Measurements from ENCODE around the gene ST3GAL2.
"Not testable (repeated sequence)": the region's sequence is repeated elsewhere in the genome, so short reads cannot be mapped to it uniquely, and the experiment has no call there.

The ST3GAL2 gene

DNA sequence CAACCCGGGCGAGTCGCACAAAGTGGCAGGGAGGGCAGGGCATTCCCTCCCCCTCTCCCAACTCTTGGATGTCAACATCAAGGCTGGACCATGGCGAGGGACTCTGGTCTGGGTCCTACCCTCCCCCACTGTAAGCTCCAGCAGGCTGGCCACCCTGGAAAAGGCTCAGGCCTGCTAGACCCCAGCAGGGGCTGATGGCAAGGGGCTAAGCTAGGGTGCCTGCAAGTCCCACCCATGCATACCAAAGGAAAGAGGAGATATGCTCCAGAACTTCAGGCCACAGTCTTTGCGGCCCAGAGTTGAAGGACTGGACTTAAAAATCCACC lies 19.9 kb downstream of the ST3GAL2 start:
- DNase-seq (ENCODE audit: low read depth), result no peak
- no peak overlapping the region for H3K4me3 ChIP-seq (ENCODE audit: low read length)
- TF ChIP-seq, protein P1, sequence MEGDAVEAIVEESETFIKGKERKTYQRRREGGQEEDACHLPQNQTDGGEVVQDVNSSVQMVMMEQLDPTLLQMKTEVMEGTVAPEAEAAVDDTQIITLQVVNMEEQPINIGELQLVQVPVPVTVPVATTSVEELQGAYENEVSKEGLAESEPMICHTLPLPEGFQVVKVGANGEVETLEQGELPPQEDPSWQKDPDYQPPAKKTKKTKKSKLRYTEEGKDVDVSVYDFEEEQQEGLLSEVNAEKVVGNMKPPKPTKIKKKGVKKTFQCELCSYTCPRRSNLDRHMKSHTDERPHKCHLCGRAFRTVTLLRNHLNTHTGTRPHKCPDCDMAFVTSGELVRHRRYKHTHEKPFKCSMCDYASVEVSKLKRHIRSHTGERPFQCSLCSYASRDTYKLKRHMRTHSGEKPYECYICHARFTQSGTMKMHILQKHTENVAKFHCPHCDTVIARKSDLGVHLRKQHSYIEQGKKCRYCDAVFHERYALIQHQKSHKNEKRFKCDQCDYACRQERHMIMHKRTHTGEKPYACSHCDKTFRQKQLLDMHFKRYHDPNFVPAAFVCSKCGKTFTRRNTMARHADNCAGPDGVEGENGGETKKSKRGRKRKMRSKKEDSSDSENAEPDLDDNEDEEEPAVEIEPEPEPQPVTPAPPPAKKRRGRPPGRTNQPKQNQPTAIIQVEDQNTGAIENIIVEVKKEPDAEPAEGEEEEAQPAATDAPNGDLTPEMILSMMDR (conservative IDR thresholded peaks at IDR 0.05; ENCODE audit: low read depth, low read length), result no peak

DNA sequence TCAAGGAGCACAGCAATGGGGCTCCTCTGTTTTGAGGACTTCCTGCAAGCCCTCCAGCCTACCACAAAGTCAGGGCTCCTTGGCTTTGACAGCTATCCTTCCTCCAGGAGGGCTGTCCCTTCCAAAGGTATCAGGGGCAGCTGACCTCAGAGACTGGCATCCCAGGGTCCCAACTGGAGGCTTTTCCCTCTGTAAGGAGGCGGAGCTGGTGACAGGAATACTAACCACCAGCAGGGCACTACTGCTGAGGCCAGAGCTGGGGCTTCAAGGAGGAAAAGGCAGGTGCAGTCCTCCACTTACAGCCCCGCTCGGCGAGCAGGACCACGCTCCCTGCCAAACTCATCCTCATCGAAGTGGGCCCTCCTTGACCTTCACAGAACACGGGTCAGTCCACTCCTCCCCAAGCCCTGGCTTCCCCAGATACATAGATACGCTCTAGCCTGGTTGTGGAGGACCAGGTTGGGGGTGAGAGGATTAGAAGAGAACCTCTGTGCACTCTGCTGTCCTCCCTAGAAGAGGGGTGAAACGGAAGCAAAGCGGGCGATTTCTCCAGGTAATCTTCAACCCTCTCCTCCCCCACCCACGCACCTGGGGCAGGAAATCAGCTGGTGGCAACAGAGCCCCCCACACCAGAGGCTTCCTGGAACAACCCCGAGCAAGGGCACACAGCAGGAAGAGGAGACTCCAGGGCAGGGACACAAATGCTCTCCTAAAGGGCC lies 20.5 kb downstream of the ST3GAL2 start:
- TF ChIP-seq, protein P1 (conservative IDR thresholded peaks at IDR 0.05; ENCODE audit: low read depth, low read length), result no peak
- no peak for DNase-seq (ENCODE audit: low read depth)
- no peak overlapping the region for H3K4me3 ChIP-seq (ENCODE audit: low read length)

DNA sequence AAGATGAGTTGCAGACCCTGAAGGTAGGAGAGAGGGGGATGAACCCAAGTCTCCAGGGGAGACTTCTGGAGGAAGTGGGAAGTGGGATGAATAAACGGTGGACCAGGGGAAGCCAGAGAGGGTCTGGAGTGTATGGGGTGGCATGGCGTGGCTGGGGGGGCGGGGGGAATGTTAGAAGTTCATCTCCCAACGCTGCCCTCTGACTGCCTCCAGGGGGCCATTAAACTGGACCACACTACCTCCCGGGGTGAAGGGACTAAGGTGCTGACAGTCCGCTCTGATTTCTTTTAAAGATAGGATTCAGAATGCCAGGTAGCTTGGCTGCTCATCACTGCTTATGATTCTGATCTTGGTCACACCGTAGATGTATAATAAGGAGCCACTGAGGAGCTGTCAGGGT lies 21.2 kb downstream of the ST3GAL2 start:
- DNase-seq (ENCODE audit: low read depth), result no peak
- TF ChIP-seq, protein P1 (conservative IDR thresholded peaks at IDR 0.05; ENCODE audit: low read depth, low read length), result no peak
- H3K4me3 ChIP-seq (ENCODE audit: low read length), result no peak overlapping the region

DNA sequence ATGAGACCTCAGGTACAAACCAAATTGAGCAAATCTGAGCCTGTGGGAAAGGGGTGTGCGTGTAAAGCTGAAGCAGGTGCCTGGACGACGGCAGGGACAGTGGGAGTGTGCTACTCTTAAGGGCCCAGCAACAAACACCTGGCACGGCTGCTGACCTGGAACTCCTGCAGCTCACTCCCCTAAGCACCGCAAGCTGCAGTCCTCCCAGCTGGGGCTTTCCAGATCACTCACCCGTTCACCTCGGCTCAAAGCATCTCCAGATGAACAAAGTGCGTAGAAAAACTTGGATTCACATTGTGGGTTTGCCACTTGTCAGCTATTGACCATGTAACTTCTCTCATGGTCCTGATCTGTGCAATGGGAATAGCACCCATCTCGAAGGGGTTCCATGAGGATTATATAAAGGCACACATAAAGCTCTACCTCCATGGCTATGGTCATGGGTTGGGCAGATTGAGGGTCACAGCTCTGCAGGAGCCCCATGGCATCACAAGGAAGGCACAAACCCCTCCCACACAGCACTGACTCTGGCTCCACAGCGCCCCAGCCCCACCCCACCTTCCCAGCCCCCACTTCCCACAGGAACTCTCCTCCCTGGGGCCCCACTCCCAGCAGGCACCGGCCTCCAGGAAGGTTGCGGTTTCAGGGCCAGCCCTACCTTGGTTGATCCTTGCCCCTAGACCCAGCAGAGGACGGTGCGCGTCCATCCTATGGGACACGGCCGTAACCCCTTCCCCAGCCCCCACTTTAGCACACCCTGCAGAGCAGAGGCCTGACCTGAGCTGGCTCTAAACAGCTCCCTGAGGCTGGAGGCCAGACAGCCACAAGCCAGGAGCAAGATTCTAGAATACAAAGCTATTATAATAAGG lies 21.9 kb downstream of the ST3GAL2 start:
- H3K4me3 ChIP-seq (ENCODE audit: low read length), result no peak overlapping the region
- no peak for DNase-seq (ENCODE audit: low read depth)
- TF ChIP-seq, protein P1 (conservative IDR thresholded peaks at IDR 0.05; ENCODE audit: low read depth, low read length), result no peak

DNA sequence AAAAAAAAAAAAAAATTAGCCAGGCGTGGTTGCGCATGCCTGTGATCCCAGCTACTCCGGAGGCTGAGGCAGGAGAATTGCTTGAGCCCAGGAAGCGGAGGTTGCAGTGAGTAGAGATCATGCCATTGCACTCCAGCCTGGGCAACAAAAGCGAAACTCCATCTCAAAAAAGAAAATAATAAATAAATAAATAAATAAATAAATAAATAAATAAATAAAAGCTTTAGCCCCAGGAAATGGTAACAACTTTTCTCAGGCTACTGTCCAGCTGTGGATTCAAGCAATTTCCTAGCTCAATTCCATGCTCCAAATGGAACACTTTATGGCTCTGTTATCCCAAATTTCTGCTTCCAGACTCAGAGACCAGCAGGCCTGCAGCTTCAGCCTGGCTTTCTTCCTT lies 25.3 kb downstream of the ST3GAL2 start:
- not testable (repeated sequence) for H3K4me3 ChIP-seq (ENCODE audit: low read length); DNase-seq (ENCODE audit: low read depth)

DNA sequence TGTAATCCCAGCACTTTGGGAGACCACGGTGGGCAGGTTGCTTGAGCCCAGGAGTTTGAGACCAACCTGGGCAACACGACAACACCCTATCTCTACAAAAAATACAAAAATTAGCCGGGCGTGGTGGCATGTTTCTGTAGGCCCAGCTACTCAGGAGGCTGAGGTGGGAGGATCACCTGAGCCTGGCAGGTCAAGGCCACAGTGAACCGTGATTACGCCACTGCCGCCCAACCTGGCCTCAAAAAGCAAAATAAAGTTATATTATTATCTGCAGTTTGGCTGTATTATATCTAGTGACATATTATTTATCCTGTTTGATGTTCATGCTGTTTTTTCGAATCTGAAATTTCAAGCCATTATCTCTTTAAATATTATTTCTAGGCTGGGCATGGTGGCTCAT lies 26.5 kb downstream of the ST3GAL2 start:
- DNase-seq (ENCODE audit: low read depth), result no peak
- TF ChIP-seq, protein P1 (conservative IDR thresholded peaks at IDR 0.05; ENCODE audit: low read depth, low read length), result no peak
- H3K4me3 ChIP-seq (ENCODE audit: low read length), result no peak overlapping the region

DNA sequence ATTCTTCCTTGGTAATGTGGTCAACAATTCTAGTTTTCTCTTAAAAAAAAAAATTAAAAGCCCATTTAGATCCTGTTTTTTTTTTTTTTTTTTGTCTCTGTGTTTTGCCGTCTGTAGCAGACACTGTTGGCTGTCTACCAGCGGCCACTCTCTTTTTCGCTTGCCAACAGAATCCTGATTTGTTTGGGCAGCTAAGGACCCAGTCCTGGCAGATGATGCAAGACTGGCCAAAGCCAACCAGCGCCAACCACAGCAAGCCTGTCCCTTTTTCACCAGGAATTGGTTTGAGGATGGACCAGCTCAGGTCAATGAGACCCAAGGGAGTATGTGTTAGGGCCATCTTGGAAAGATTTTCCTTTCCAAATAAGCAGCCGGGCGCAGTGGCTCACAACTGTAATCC lies 28.2 kb downstream of the ST3GAL2 start:
- H3K4me3 ChIP-seq (ENCODE audit: low read length), result no peak overlapping the region
- DNase-seq (ENCODE audit: low read depth), result no peak
- TF ChIP-seq, protein P1 (conservative IDR thresholded peaks at IDR 0.05; ENCODE audit: low read depth, low read length), result no peak

Data from retinal pigment epithelial cell (primary cell).